Endodermal cell (in vitro differentiated cells): Measurements from ENCODE around the gene NRP1. TPM values are rescaled to one million over a fixed set of nuclear protein-coding genes. Genes with fewer than 3 reads are reported as not detected.

Experiments
- DNase-seq: peaks from one replicate; pipeline ENCODE4 v3.0.0-alpha.2; 2017
- H3K27ac ChIP-seq: 2 replicates; pipeline ENCODE4 v1.5.1; 2013; ENCODE audit warnings: mild to moderate bottlenecking, low read depth, low read length, moderate library complexity
- H3K27me3 ChIP-seq: 2 replicates; pipeline ENCODE4 v1.6.1; 2013; ENCODE audit warnings: mild to moderate bottlenecking, low read length, moderate library complexity; ENCODE audit not compliant: insufficient read depth, control insufficient read depth, poor library complexity, severe bottlenecking
- H3K36me3 ChIP-seq: 2 replicates; pipeline ENCODE4 v1.7.0; 2013; ENCODE audit warnings: mild to moderate bottlenecking, low read length, moderate library complexity; ENCODE audit not compliant: control insufficient read depth, insufficient read depth
- H3K4me1 ChIP-seq: one replicate; pipeline ENCODE4 v1.7.0; 2013; ENCODE audit warnings: low read length; ENCODE audit not compliant: control insufficient read depth, insufficient read depth
- H3K4me3 ChIP-seq: 2 replicates; pipeline ENCODE4 v1.5.1; 2013; ENCODE audit warnings: mild to moderate bottlenecking, low read length, moderate library complexity
- H3K9ac ChIP-seq: 2 replicates; pipeline ENCODE4 v1.6.1; 2013; ENCODE audit warnings: mild to moderate bottlenecking, low read length, moderate library complexity; ENCODE audit not compliant: poor library complexity, severe bottlenecking; ENCODE audit errors: extremely low read depth
- H3K9me3 ChIP-seq: 2 replicates; pipeline ENCODE4 v1.6.1; 2013; ENCODE audit warnings: mild to moderate bottlenecking, low read length, moderate library complexity; ENCODE audit not compliant: control insufficient read depth
- H3K27ac Mint-ChIP-seq: 2 replicates; pipeline ENCODE4 v1.8.0; 2020; ENCODE audit warnings: mixed read lengths
- H3K27me3 Mint-ChIP-seq: 2 replicates; pipeline ENCODE4 v1.8.0; 2021; ENCODE audit warnings: mild to moderate bottlenecking, mixed read lengths; ENCODE audit not compliant: insufficient read depth
- H3K36me3 Mint-ChIP-seq: 2 replicates; pipeline ENCODE4 v1.8.0; 2020; ENCODE audit warnings: low read depth, mixed read lengths
- H3K4me1 Mint-ChIP-seq: 2 replicates; pipeline ENCODE4 v1.8.0; 2020; ENCODE audit warnings: mixed read lengths
- H3K4me3 Mint-ChIP-seq: 2 replicates; pipeline ENCODE4 v1.8.0; 2020; ENCODE audit warnings: mild to moderate bottlenecking, moderate library complexity, mixed read lengths
- H3K9me3 Mint-ChIP-seq: 2 replicates; pipeline ENCODE4 v1.8.0; 2020; ENCODE audit warnings: mild to moderate bottlenecking, mixed read lengths
- WGBS, 2 experiments: methylation state at CpG; one replicate each; pipeline versions ENCODE4 v1.1.5 to v1.1.7; 2013; ENCODE audit warnings: missing lambda C conversion rate in 2 of 2, mixed read lengths in 1 of 2; ENCODE audit not compliant: insufficient coverage in 1 of 2, insufficient read length in 1 of 2; 5-methylcytosine and 5-hydroxymethylcytosine counted together
- total RNA-seq, 2 donors: library from RNA; stranded (reverse); fragmentation: NEBNext Ultra II Directional in 1 of 2; extraction: Animal tissue kit (Norgen Biotek cat#: 25700) in 1 of 2; gene quantifications; 2 replicates in 1 of 2; 3 replicates in 1 of 2; pipeline ENCODE4 v1.2.1, GENCODE V29; 2021
- TF ChIP-seq, protein P1 (sequence below): fragments of 200-600 bp; sonication (generic); conservative IDR thresholded peaks from 2 replicates; pipeline ENCODE4 v1.5.0; 2021; ENCODE audit warnings: antibody characterized with exemption, mild to moderate bottlenecking

NRP1 gene
- total RNA-seq, 2 donors from 2014 or later = 20.7 to 30.6 TPM

DNA sequence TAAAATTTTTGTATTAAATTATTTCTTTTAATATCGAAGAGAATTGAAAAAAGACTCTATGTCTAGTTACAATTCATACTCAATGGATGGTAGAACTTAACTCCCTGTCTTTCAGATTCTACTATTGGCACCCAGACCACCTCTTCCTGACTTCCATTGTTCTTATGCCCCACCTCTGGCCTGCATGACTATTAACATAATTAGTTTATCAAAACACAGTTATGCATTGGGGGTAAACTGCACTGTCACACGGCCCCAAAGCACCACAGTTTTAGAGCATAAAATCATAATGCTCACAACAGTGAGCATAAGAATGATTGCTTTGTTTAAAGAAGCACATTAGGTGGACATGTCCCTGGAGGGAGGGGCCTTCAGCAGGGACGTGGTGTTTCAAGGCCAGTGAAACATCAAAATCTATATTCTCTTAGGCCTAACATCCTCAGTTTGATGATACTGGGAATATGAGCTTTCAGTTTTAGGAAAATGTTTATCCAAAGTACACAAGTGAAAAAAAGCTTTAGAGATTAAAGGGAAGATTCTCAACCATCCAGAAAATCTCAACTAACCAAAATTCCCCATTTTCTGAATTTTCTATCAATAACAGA is 79.8 kb downstream of the NRP1 start:
- Mint-ChIP-seq H3K27me3 (no peaks in the 10 kb centered on the region), H3K36me3 (peaks cover 51% of the 10 kb centered on the region), H3K9me3 (peaks cover 2% of the 10 kb centered on the region), H3K4me3 (no peak overlapping the region), H3K27ac (no peak overlapping the region), H3K4me1 (peaks cover 32% of the 10 kb centered on the region)
- no peaks in the 10 kb centered on the region for H3K9me3 ChIP-seq
- H3K4me3 ChIP-seq = no peak overlapping the region
- H3K27me3 ChIP-seq = no peaks in the 10 kb centered on the region
- WGBS, 2 experiments = 93% methylated on average over 3 of the region's 3 CpGs; no CpG with 5 or more reads in 1 of the 2 experiments
- H3K36me3 ChIP-seq = peaks cover 77% of the 10 kb centered on the region
- H3K9ac ChIP-seq = no peak overlapping the region
- H3K4me1 ChIP-seq = peaks cover 3% of the 10 kb centered on the region
- no peak for DNase-seq
- no peak overlapping the region for H3K27ac ChIP-seq
- TF ChIP-seq, protein P1, sequence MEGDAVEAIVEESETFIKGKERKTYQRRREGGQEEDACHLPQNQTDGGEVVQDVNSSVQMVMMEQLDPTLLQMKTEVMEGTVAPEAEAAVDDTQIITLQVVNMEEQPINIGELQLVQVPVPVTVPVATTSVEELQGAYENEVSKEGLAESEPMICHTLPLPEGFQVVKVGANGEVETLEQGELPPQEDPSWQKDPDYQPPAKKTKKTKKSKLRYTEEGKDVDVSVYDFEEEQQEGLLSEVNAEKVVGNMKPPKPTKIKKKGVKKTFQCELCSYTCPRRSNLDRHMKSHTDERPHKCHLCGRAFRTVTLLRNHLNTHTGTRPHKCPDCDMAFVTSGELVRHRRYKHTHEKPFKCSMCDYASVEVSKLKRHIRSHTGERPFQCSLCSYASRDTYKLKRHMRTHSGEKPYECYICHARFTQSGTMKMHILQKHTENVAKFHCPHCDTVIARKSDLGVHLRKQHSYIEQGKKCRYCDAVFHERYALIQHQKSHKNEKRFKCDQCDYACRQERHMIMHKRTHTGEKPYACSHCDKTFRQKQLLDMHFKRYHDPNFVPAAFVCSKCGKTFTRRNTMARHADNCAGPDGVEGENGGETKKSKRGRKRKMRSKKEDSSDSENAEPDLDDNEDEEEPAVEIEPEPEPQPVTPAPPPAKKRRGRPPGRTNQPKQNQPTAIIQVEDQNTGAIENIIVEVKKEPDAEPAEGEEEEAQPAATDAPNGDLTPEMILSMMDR = no peak

DNA sequence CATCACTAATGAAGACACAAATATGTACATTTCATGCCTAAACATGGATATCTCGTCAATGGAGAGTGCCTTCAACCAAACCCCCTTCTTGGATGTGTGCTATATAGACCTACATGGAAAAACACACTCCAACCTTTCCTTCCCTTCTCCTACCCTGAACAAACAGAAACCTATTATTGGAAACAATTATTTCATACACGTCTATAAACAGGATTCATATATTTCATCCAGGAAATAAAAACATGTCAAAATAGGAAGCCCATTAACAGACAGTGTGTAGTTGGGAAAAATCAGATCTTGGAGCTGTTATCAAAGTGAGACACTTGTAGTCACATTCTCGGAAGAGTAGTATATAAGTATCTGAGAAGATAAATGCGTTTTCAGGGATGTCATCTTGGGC is 81.1 kb downstream of the NRP1 start:
- peaks cover 34% of the 10 kb centered on the region for H3K4me1 Mint-ChIP-seq
- H3K36me3 Mint-ChIP-seq = peaks cover 54% of the 10 kb centered on the region

DNA sequence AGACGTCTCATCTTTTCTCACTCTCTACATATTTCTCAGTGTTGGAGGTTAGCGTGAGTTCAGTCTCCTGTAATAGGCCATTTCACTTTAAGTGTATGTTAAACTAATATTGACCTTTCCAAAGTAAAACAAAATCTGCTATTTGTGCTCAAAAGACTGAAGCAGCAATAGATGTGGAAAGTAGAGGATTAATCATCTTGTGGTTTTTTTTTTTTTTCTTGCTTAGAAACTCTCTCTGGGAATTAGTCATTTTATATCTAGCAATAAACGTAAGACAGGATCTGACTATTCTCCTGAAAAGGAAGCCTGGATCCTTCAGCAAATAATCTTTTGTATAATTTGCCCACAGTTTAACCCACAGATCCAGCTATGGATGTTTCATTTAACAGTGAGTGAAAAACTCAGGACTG is 81.7 kb downstream of the NRP1 start:
- H3K9ac ChIP-seq = no peak overlapping the region
- H3K4me3 Mint-ChIP-seq = no peak overlapping the region
- H3K27me3 ChIP-seq = no peaks in the 10 kb centered on the region
- 98 to 100% methylated on average over 2 to 3 of the region's 3 CpGs for WGBS, 2 experiments
- no peak overlapping the region for H3K27ac Mint-ChIP-seq
- TF ChIP-seq, protein P1 = no peak
- H3K4me1 Mint-ChIP-seq = peaks cover 30% of the 10 kb centered on the region
- no peaks in the 10 kb centered on the region for H3K9me3 ChIP-seq
- H3K4me1 ChIP-seq = no peaks in the 10 kb centered on the region
- peaks cover 84% of the 10 kb centered on the region for H3K36me3 ChIP-seq
- H3K27ac ChIP-seq = no peak overlapping the region
- no peaks in the 10 kb centered on the region for H3K27me3 Mint-ChIP-seq
- H3K9me3 Mint-ChIP-seq = peaks cover 2% of the 10 kb centered on the region
- H3K4me3 ChIP-seq = no peak overlapping the region
- H3K36me3 Mint-ChIP-seq = peaks cover 55% of the 10 kb centered on the region
- no peak for DNase-seq

More for the DNA sequence above, 81.1 kb downstream of the NRP1 start:
- H3K27ac ChIP-seq = no peak overlapping the region
- no peaks in the 10 kb centered on the region for H3K27me3 ChIP-seq
- no peak overlapping the region for H3K9ac ChIP-seq
- WGBS, 2 experiments = 87 to 100% methylated on average over 4 of the region's 4 CpGs
- H3K4me3 ChIP-seq = no peak overlapping the region
- Mint-ChIP-seq H3K27me3 (no peaks in the 10 kb centered on the region), H3K4me3 (no peak overlapping the region), H3K27ac (no peak overlapping the region), H3K9me3 (peaks cover 2% of the 10 kb centered on the region)
- H3K4me1 ChIP-seq = peaks cover 2% of the 10 kb centered on the region
- peaks cover 86% of the 10 kb centered on the region for H3K36me3 ChIP-seq
- no peaks in the 10 kb centered on the region for H3K9me3 ChIP-seq
- DNase-seq = no peak
- TF ChIP-seq, protein P1 = no peak
